SHP77 (cell line): ENCODE measurements around the gene DYRK1A.

Source experiments
- DNase-seq, 2 experiments: peaks; one replicate each; lab custom pipeline; 2025; lab: John Stamatoyannopoulos, UW

The DYRK1A gene

DNA sequence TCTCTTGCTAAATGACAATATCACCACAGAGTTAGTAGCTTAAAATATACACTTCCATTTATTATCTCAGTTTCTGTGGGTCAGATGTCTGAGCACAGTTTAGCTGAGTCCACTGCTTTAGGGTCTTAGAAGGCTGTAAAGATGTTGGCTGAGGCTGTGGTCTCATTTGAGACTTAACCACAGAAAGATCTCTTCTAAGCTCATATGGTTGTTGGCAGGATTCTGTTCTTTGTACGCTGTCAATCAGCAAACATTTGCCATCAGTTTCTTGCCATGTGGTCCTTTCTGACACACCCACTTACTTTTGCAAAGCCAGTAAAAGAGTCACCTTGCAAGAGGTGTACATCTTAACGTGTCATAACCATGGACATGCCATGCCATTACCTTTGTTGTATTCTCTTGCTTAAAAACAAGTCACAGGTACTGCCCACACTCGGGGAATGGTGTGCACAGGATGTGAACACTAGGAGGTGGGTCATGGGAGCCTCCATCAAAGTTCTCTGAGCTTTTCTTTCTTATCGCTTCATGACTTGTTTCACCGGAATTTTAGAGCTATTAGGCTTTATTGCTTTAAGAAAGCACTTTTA, 18.7 kb downstream of the DYRK1A start:
- DNase-seq = no peak

DNA sequence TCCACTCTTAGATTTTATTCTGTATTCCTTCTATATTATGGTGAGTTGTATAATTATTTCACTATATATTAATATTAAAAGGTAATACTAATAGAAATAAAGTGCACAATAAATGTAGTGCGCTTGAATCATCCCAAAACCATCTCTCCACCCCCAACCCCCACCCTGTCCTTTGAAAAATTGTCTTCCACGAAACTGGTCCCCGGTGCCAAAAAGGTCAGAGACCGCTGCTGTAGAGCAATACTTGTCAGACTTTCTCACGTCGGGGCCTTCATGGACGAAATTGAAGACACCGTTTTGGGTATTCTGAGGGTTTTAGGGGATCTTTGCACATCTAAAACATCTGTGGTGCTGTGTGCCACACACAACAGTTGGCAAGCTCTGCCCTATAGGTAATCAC, 19.6 kb downstream of the DYRK1A start:
- no peak for DNase-seq

DNA sequence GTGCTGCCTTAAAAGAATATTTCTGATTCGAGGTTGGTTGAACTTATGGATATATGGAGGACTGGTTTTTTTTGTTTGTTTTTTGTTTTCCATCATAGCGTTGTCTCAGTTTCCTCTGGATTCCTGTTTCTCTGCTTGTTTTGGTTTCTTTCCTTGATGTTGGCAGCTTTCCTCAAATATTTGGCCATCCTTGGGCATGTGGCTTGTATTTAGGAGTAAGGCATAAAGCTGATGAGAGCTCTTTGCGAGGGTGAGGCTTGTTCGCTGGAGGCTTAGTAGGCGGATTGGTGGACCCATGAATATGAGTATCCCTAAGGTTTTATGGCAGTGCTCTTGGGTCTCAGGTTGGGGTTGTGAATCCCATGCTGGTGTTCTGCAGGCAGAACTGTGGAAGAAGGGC, 22.9 kb downstream of the DYRK1A start:
- DNase-seq = no peak

DNA sequence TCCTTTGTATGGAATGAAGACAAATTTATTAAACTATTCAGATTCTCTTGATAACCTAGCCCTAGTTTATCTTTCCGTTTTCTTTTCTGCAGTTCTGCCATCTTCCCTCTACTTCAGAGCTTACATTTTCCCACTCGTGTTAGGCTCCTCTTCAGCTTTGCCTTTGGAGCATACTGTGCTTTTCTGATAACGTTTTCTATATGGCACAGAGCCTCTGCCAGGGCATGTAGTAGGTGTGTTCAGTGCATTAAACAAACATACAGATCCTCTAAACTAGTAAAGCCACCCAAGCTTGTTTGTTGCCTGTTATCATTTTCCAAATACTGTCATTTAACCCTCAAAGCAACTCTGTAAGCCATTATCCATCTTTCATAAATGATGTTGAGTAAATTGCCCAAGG, 25.1 kb downstream of the DYRK1A start:
- DNase-seq = no peak

DNA sequence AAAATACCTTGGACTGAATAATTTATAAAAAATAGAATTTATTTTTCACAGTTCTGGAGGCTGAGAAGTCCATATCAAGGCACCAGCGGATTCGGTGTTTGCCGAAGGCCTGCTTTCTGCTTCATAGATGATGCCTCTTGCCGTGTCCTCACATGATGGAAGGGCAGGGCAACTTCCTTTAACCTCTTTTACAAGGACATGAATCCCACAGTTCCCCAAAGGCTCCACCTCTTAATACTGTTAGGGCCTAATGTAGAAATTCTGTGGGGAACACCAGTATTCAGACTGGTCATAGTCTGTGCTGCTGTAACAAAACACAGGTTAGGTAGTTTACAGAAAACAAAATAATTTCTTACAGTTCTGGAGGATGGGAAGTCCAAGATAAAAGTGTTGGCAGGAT, 25.9 kb downstream of the DYRK1A start:
- DNase-seq = no peak

DNA sequence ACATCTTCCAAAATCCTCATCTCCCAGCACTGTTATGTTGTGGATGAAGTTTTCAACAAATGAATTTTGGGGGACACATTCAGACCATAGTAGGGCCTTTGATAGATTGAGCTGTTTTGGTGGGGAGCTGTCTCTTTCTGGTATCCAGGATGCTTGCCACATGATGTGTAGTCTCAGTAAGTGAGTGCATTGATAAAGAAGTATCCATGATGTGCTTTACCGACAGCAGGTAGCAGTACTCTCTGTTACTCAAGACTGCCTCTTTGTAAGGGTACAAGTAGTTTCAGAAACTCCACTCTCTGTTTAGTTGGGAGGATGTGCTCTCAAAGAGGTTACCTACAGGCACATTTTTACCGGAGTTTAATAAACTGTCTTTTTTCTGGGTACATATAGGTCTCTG, 26.5 kb downstream of the DYRK1A start:
- DNase-seq = no peak

DNA sequence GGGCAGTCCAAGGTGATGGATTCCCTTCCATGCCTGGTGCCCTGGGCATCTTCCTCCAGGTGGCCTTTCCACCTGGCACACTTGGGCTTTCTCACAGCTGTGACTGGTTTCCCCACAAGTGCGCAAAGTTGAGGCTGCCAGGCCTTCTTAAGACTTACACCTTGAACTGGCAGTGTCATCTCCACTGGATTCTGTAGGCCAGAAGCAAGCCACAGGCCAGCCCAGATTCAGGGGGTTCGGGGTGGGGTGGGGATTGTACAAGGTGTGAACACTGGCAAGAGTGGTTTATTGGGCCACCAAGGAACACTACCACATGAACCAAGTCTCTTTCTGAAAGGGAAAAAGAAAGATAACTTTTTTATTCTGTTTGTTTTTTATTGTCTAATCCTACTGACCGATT, 27.2 kb downstream of the DYRK1A start:
- no peak for DNase-seq

DNA sequence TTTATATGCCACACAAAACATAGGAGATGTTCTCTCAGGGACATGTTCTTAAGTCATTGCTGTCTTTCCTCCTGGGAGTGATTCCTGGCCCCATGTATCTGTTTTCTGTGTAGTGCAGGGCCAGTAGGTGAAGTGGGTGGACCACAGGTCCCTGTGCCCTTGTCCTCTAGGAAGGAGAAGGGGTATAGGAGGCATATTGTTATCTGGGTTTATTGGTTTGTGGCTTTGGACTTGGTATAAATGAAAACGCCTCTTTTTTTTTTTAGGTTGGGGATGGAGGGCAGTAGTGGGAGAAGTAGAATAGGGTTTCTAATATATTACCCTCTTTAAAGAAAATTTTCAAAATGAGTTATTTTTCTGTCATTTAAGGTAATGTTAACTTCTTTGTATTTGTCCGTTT, 29.4 kb downstream of the DYRK1A start:
- no peak for DNase-seq

DNA sequence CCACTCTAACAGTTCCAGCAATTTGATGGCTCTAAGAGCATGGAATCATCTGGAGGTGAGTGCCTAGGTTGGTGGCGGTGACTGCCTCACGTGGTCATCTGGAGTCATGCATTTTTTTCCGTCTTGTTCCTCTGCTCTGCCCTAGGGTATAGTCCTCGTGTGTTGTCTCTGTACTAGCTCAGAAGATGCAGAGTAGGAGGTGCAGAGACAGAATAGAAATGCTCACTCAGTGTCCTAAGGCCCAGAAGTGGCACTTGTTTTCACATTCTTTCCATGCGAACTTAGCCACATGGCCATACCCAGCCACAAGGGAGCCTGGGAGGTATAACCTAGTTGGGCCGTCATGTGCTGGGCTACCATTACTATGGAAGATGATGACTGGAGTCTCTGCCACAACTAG, 30.3 kb downstream of the DYRK1A start:
- no peak for DNase-seq

DNA sequence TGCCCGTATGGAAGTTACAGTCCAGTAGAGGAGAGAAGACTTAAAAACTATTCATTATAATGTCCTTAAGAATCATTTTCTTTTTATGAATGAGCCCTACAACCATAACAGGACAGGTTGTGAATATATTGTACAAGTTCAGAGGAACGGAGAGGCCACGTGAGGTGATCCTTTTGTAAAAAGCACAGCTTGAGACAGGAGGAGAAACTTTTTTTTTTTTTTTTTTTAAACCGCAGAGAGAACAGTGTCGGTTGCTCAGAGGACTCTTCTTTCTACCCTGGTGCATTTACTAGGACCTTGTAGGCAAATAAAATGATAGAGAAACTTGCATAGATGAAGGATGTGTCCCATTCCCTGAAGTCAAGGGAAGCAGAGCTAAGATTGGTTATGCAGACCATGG, 32.1 kb downstream of the DYRK1A start:
- DNase-seq = no peak

DNA sequence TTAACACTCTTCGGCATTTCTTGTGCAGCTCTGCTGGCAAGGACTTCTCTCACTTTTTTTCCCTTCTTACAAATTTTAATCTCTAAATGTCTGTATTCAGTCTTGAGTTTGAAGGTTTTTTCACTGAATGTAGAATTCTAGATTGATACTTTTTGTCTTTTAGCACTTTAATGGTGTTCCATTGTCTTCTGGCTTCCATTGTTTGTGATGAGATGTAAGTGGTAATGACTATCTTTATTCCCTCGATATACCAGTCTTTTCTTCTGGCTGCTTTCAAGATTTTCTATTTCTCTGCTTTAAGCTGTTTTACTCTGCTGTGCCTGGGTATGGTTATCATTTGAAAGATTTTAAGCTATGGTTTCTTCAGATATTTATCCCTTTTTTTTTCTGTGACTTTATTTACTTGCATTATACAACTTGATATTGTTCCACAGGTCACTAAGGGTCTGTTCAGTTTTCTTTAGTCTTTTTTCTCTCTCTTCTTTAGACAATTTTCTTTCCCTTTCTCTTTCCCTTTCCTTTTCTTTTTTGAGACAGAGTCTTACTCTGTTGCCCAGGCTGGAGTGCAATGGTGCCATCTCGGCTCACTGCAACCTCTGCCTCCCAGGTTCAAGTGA, 35.8 kb downstream of the DYRK1A start:
- DNase-seq = no peak

DNA sequence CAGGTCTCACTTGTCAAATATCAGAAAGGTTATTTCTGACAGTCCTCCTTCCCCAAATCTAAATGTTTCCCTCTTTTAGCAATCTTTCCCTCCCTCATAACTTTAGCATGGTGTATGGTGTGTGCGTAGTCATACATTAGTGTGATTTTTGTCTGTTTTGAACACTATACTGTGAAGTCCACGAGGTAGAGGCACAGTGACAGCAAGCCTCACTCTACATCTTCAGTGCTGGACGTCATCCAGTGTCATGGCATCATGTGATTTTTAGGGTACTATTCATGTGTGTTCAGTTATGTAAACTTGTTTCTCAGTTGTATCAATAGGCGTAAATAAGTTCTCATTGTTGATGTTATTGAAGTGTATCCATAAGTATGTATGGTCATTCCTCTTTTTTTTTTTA, 39.1 kb downstream of the DYRK1A start:
- no peak for DNase-seq

DNA sequence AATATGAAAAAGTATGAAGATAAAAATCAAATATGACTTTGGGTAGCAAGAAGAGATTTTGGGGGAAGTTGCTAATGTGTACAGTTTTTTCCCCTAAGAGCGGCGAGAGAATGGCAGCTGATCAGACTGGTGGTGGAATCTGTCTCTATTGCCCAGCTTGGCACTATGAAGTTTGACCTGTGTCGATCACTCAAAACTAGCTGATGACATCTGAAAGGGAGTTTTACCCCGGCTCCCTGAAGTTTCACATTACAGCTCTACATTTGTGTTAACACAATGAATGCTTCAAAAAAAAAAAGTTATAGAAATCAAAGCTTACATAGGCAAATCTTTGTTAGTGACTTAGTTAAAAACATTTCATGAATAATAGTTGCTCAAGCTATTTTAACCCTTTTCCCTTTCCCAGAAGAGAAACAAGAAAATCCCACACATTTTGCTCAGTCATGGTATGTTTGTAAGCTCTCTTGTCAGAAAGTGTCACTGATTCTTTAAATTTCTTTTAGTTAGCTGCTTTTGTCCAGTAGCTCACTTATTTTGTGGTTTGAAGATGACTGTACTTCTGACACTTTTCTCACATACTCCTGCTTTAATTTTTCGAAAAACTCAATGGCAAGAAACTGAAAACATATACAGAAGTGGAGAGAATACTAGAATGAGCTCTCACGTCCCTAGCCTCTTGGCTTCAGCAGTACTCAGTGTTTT, 41.3 kb downstream of the DYRK1A start:
- DNase-seq = no peak

DNA sequence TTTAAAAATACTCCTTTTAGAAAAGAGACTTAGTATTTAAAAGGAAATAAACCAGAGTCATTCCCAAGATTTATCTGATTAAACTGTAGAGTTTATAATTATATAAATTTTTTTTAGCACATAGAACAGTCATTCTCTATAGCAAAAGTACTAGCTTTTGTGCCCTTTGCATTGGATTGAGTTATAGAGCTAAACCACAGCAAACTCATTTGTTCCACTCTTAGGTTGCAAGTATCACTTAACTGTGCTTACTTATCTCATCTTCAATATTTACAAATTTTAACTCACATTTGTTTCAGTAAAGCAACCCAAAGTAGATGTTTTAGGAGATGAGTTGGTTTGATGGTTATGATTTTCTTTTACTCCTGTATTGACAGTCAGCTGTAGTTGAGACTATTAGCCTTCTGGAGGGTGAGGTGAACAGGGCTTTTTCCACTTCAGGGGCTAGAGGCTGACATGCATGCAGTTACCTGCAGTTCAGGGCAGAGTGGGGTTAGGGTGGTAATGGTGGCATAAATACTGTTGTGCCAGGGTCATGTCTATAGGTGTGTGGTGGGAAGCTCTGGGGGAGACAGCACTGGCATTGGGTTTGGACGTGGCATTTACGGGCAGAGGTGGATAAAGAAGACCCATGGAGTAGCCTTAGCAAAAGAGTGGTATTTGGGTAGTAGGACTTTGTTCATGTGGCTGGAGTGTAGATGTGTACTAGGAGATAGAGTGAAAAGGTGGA, 42.1 kb downstream of the DYRK1A start:
- no peak for DNase-seq

DNA sequence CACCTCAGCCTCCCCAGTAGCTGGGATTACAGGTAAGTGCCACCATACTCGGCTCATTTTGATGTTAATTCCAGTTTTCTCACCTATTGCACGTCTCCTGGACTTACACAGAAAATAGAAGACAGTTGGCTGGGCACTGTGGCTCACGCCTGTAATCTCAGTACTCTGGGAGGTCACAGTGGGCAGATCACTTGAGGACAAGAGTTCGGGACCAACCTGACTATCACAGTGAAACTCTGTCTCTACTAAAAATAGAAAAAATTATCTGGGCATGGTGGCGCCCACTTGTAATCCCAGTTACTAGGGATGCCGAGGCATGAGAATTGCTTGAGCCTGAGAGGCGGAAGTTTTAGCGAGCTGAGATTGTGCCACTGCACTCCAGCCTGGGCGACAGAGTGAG, 44.1 kb downstream of the DYRK1A start:
- DNase-seq = no peak

DNA sequence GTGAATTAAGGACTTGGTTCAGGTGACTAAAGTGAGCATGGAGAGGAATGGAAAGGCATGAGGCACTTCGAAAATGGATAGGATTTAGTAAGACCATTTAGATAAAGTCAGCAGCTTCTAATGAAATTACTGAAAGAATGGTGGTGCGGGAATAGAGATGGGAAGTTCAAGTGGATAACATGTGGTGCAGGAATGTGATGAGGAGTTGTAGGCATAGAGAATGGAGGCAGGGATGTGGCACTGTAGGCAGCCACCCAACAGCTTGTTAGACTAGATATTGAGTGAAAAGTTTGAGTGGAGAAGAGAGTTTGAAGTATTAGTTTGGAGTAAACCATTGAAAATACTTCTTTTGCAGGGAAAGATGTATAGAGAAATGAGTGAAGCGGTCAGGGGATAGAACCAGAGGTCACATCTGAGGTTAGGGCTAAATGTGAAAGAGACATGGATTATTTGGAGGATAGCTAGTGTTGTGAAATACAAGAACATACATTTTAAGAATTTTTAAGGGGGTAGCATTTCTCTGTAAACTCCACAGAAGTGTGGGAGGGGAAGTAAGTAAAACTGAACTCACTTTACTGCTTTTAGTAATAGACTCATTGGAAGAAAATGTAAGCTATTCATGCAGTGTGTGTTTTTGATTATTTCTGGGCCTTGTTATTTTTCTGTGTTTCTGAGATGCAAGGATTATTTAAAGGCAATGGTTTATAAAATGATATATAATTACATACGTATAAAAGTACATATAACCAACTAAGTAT, 46.2 kb downstream of the DYRK1A start:
- no peak for DNase-seq

DNA sequence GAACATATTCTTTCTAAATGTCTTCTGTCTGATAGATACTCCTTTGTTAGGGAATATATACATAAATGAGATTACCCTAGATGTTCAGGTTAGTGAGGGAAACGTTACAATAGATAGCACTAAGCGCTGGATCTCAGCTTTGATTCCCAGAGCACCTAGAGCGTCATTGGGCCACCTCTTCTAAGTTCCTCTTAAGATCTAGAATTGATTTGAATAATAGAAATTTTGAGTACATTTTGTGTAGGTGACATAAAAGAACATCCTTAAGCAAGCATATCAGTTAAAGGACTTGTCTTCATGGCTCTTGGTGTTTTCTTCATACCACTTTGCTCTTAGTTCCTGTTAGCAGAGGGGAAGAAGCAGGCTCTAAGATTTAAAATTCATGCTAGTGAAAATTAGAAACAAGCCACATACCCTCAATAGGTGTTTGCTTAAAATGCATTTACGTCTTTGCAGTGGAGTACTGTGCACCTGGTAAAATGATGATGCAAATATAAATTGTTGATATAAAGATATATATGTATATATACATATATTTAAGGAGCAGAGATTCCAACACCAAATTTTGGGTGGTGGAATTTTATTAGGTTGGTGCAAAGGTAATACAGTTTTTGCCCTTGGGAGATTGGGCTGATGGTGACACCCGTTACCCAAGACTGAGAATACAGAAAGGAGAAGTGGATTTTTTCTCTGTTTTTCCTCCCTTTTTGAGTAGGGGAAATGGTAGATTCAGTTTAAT, 47.1 kb downstream of the DYRK1A start:
- no peak for DNase-seq

DNA sequence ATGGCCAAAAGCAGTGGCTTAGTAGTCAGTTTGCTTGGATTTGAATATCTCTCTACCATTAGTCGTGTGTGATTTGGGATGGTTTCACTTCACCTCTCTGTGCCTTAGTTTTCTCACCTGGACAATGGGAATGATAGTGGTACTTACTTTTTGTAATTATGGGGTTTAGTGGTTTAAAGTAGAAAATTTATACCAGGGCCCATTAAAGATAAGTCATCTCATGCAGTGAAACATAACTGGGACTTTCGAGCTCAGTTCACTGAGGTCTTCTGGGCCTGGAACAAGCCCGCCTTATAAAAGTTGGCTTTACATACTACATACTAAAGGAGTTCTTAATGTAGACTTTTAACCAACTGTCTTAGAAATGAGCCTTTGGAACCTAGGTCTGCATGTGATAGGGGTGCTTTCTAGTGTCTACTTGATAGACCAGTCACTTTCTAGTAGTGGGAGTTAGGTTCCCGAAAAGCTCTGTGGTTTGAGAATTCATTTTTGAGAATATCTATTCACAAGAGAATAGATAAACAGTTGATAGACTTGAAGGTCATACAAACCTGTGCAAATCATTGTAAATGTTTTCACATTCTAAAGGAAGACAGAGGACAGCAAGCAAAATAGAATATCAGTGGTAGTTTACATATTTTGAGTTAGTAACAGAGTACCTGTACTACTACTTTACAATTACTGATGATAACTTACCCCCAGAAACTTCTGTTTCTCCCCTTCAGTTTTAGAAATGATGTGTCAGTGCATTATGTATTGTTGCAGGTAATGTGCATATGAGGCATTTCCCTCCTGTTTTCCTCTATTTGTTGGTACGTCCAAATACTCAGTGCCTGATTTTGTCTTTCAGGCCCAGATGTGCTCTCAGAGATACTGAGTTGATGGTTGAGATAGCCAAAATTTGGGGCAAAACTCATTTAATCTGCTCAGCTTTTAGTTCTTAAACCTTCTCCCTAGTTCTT, 48.0 kb downstream of the DYRK1A start:
- no peak for DNase-seq

DNA sequence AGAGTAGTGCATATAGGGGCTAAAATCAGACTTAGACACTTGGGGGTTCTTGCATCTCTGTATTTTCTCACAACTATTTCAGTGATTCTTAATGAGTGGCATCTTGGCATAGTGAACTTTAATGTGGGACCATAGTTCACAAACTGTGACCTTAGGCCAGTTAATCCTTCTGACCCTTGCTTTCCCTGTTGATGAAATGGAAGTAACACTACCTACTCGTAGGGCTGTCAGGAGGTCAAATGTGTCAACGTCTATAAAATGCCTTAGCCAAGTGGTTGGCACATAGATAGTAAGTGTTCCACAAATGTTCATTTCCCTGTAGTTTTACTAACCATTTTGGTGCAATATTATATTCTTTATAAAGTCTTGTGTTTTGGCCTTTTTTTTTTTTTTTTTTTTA, 49.4 kb downstream of the DYRK1A start:
- no peak for DNase-seq

DNA sequence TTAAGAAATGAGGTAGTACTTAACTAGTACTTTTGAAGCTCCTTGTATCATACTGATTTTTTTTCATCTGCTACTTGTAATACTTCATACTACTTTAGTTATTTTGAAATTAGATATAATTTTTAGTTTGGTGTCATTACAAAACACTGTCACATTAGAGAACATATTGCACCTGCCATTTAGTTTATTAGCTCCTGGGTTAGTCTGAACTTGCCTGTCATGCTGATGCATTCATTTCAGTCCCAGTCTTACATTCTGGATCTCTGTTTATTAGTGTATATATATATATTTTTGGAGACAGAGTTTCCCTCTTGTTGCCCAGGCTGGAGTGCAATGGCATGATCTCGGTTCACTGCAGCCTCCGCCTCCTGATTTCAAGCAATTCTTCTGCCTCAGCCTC, 50.3 kb downstream of the DYRK1A start:
- no peak for DNase-seq
